T-helper 17 cell (primary cell): ENCODE results near the gene PSG4. TPM values are rescaled to one million over a fixed set of nuclear protein-coding genes. Genes with fewer than 3 reads are reported as not detected.
"Not testable (repeated sequence)": the region's sequence is repeated elsewhere in the genome, so short reads cannot be mapped to it uniquely, and the experiment has no call there.

ENCODE experiments used
- ATAC-seq: fragments of 150-1000 bp; cut with Tn5 transposase; 2 replicates; pipeline ENCODE4 v1.10.0; 2021; ENCODE audit warnings: mild to moderate bottlenecking, moderate library complexity
- DNase-seq, 3 donors: peaks; one replicate each; pipeline versions ENCODE4 v3.0.0 to v3.0.0-alpha.2; 2020 to 2021
- H3K9me3 ChIP-seq: one replicate; pipeline ENCODE4 v1.7.0; 2013; ENCODE audit warnings: low read length, mild to moderate bottlenecking; ENCODE audit not compliant: control insufficient read depth, poor library complexity, severe bottlenecking
- H3K27ac Mint-ChIP-seq: one replicate; pipeline ENCODE4 v1.8.0; 2022; ENCODE audit warnings: mild to moderate bottlenecking, moderate library complexity, mixed read lengths
- H3K27me3 Mint-ChIP-seq: one replicate; pipeline ENCODE4 v1.8.0; 2022; ENCODE audit warnings: mixed read lengths
- H3K36me3 Mint-ChIP-seq: one replicate; pipeline ENCODE4 v1.8.0; 2022; ENCODE audit warnings: low read depth, mixed read lengths
- H3K4me1 Mint-ChIP-seq: one replicate; pipeline ENCODE4 v1.8.0; 2022; ENCODE audit warnings: mild to moderate bottlenecking, mixed read lengths
- H3K4me3 Mint-ChIP-seq: one replicate; pipeline ENCODE4 v1.8.0; 2022; ENCODE audit warnings: mild to moderate bottlenecking, moderate library complexity, mixed read lengths
- total RNA-seq, 4 donors: library from RNA in 2 of 4; stranded (reverse) in 2 of 4; gene quantifications; one replicate each; pipeline ENCODE4 v1.2.3 and lab custom pipeline; 2022 to 2026

The PSG4 gene
- total RNA-seq, 2 donors from 2014 or later = 0.44 to 0.85 TPM

DNA sequence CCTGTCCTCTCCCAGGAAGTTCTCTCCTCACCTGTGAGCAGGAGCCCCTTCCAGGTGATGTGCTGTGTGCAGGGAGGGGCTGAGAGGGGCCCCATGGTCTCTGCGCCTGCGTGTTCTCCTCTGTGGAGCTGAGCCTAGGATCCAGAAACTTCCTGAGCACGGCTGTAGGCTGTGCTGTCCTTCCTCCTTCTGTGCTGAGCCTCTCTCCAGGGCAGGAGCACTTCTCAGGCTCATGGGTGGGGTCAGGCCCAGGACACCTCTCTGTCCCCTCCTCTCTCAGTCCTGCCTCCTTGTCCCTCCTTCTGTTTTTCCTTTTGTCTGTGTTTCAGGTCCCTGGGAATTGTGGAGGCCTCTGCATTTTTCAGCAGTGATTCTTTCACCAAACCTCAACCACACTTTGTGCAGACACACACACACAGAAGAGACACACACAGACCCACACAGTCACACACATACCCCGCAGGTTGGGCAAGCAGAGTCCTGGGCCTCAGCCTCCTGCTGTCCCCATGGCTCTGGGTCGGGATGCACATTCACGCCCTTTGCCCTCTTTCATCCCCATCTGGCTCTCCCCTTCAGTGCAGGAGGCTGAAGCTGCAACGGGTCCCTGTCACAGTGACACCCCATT is 19.0 kb downstream of the PSG4 start, which contains the start of gene PSG5:
PSG5 (minus strand) TSS at position 226 of the 625 bp plus-strand sequence; CDS start at position 95, 131 bp downstream.
- not testable (repeated sequence) for H3K27ac Mint-ChIP-seq, ATAC-seq, H3K9me3 ChIP-seq, DNase-seq, H3K4me1 Mint-ChIP-seq, H3K4me3 Mint-ChIP-seq, H3K36me3 Mint-ChIP-seq
- peaks cover 46% of the 10 kb centered on the region for H3K27me3 Mint-ChIP-seq

DNA sequence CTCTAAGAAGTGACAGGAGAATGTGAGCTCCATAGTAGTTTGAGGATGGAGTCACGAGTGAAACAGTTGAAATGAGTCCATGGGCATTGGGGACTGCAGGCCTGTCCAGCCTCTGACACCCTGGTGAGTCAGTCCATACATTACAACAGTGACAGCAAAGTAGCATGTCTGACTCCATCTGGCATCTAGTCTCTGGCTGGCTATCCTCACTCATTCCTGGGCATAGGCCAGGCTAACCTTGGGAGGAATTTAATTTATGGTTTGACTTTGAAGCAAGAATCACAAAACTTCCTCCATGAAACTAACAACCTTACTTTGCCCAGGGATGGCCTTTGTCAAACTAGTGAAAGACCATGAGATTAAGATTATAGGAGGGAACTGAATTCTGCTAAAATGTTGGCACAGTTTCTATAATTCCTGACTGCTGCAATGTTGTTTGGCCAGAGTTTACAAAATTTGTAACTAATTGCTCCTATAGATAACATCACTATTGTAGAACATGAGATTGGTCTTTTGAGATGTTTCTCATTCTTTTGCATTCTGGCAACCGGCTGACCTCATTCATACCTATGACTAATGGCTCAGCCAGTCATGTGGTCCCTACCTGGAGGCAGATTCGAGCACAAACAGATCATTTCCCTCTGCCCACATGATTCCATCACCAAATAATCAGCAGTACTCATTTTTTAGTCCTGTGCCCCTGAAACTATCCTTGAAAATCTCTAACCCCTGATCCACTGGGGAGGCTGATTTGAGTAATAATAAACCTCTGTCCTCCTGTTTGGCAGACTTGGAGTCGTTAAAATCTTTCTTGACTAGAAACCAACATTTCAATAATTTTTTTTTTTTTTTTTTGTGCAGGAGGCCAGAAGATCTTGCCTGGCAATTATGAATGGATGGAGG is 23.3 kb downstream of the PSG4 start:
- ATAC-seq, DNase-seq, H3K4me3 Mint-ChIP-seq, H3K4me1 Mint-ChIP-seq, H3K9me3 ChIP-seq, H3K36me3 Mint-ChIP-seq, H3K27ac Mint-ChIP-seq: not testable (repeated sequence)
- peaks cover 20% of the 10 kb centered on the region for H3K27me3 Mint-ChIP-seq

DNA sequence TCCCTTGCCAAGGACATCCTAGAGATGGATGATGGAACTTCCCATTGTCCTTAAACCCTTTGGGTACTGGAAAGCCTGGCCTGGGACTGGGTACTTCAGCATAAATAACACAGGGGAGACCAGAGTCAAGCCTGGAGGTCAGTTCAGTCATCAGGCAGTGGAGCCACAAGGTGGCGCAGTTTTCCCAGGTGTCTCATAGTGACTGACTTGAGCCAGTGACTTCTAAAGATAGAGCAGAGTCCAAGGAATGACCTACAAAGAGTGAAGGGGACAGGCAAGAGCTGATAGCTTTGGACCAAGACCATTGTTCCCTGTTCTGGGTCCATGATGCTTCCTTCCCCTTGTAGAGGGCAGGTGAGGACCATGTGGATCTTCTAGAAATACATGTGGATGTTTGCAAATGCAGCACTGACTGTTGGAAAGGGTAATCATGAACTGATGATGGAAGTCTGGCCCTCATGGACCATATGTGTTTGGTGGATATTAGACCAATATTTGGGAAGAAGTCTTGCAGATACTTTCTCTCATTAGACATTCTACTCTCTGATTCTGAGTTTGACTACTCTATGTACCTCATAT is 25.8 kb downstream of the PSG4 start:
- peaks cover 19% of the 10 kb centered on the region for H3K27me3 Mint-ChIP-seq
- H3K36me3 Mint-ChIP-seq, H3K4me3 Mint-ChIP-seq, ATAC-seq, H3K9me3 ChIP-seq, DNase-seq, H3K4me1 Mint-ChIP-seq, H3K27ac Mint-ChIP-seq: not testable (repeated sequence)

DNA sequence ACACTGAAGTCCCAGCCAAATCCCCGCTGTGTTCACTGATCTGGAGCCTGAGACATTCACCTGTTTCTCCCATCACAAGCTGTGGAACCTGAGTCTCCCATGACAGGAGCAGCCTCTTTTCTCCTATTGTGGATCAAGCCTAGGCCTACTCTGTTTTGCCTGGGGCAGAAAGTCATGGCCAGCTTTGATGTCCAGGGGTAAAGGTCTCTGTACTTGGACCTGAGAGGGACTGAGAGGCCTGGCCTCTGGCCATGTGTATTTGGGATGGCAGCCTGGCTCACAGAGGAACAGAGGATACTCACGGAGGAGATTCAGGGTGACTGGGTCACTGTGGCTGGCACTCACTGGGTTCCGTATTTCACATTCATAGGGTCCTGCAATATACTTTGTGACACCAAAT is 26.9 kb downstream of the PSG4 start:
- H3K4me1 Mint-ChIP-seq, DNase-seq, ATAC-seq, H3K9me3 ChIP-seq, H3K27ac Mint-ChIP-seq, H3K4me3 Mint-ChIP-seq, H3K36me3 Mint-ChIP-seq: not testable (repeated sequence)
- peaks cover 24% of the 10 kb centered on the region for H3K27me3 Mint-ChIP-seq

DNA sequence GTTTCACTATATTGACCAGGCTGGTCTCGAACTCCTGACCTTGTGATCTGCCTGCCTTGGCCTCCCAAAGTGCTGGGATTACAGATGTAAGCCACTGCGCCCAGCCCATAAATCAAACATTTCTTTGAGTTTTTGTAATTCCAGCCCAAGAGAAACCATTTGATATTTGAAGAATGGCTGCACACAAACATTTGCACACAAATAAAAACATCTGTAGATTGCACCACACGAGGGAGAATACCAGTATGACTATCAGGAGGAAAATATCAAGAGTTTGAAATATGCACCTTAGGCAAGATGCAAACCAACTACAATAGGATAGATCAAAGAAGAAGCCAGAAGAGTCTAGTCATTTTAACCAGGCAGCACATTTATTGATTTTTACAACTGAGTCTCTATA is 39.5 kb downstream of the PSG4 start:
- not testable (repeated sequence) for H3K4me3 Mint-ChIP-seq, H3K27ac Mint-ChIP-seq, H3K36me3 Mint-ChIP-seq, H3K4me1 Mint-ChIP-seq, H3K9me3 ChIP-seq, ATAC-seq, DNase-seq
- peaks cover 59% of the 10 kb centered on the region for H3K27me3 Mint-ChIP-seq

DNA sequence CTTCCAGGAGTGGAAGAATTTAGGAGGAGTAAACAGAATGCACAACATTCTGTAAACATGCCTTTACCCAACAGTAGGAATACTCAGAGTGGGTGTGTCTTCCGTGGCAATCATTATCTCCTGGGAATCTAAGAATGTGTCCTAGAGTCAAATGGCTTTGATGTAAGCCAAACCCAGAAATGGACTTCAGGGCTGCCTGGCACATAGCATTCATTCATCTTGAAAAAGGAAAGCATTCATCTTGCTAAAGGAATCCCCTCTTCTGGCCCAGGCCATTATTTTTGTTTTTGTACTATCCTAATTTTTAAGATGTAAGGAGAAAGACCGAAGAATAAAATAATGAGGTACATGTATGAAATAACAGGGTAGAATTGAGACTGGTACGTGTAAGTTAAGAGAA is 42.3 kb downstream of the PSG4 start:
- not testable (repeated sequence) for H3K36me3 Mint-ChIP-seq, DNase-seq, ATAC-seq, H3K4me3 Mint-ChIP-seq, H3K4me1 Mint-ChIP-seq, H3K9me3 ChIP-seq, H3K27ac Mint-ChIP-seq
- H3K27me3 Mint-ChIP-seq = peaks cover 51% of the 10 kb centered on the region

DNA sequence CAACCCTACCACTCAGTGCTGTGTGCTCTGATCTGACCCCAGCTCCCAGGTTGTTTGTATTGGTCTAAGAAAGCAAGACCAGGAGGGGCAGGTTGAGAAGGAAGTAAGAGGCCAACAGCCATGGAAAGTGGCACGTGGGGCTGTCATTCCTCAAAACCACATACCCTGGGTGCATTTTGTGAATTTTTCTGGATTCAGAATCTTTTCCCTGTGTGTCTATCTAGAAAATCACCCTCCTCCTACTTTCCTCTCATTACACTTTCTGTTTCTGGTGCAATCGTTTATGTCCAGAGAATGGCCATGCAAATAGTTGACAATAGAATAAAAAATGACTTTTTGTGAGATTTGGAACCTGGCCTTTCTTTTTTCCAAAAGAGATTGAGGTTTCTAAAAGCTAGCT is 43.2 kb downstream of the PSG4 start:
- H3K27me3 Mint-ChIP-seq = peaks cover 51% of the 10 kb centered on the region
- not testable (repeated sequence) for H3K36me3 Mint-ChIP-seq, H3K27ac Mint-ChIP-seq, H3K9me3 ChIP-seq, H3K4me1 Mint-ChIP-seq, ATAC-seq, H3K4me3 Mint-ChIP-seq, DNase-seq

DNA sequence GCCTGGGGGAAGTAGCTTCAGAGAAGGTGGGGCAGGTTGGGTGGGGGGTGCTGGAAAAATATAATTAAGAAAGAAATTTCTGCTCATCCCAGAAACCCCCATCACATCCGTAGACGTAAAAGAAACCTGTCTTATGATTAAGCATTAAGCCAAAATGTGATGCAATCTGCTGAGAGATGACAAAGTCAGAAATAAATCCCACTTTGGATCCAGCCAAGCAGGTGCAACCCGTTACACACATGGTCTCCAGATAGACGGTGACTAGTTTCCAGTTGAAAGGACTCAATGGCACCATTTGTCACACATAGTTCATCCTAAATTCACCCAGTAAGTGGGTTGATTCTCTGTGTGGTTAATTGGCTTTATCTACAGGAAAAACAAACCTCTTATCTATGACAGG is 53.2 kb downstream of the PSG4 start:
- H3K4me3 Mint-ChIP-seq = no peak overlapping the region
- H3K27me3 Mint-ChIP-seq = peaks cover 9% of the 10 kb centered on the region
- DNase-seq (no peak), ATAC-seq (no peak)
- no peaks in the 10 kb centered on the region for H3K9me3 ChIP-seq
- no peaks in the 10 kb centered on the region for H3K36me3 Mint-ChIP-seq
- no peaks in the 10 kb centered on the region for H3K4me1 Mint-ChIP-seq
- no peak overlapping the region for H3K27ac Mint-ChIP-seq

DNA sequence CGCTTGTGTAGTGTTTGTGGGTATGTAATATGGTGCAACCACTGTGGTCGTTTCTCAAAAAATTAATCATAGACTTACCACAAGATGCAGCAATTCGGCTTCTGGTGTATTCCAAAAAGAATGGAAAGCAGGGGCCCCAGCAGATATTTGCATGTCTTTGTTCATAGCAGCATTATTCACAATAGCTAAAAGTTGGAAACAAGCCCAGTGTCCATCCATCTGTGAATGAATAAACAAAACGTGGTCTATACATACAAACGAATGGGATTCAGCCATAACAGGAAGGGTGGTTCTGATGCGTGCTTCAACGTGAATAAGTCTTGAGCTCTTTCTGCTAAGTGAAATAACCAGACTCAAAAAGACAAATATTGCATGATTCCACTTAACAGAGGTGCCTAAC is 55.6 kb downstream of the PSG4 start:
- H3K4me3 Mint-ChIP-seq, ATAC-seq, H3K4me1 Mint-ChIP-seq: not testable (repeated sequence)

DNA sequence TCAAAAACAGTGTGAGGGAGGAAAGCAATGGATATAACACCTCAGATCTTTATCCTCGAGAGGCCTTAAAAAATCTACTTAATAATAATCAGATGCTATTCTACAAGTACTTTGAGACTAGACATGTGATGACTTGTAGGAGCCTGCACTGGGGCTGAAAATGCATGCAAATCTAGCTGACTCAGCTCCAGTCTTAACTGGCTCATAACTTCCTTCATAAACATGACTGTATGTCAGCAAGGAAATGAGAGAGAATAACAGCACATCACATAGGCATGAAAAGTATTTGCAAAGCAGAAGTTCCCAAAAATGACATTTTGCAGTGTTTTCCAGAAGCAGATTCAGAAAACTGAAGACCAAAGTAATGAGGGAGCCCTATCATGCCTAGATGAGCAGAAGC is 57.2 kb downstream of the PSG4 start:
- DNase-seq (no peak), ATAC-seq (no peak)
- H3K9me3 ChIP-seq = no peaks in the 10 kb centered on the region
- Mint-ChIP-seq H3K4me1 (no peaks in the 10 kb centered on the region), H3K4me3 (no peak overlapping the region), H3K27me3 (peaks cover 16% of the 10 kb centered on the region), H3K36me3 (no peaks in the 10 kb centered on the region), H3K27ac (no peak overlapping the region)

More for the DNA sequence above, 55.6 kb downstream of the PSG4 start:
- not testable (repeated sequence) for H3K27ac Mint-ChIP-seq, DNase-seq, H3K9me3 ChIP-seq, H3K36me3 Mint-ChIP-seq
- H3K27me3 Mint-ChIP-seq = peaks cover 16% of the 10 kb centered on the region

Other genes with a start within 250 kb of the PSG4 start
- gene PSG11, start 179.2 kb downstream of the PSG4 start, total RNA-seq = under 1 TPM; 0.29 to 0.37 TPM
- under 1 TPM in 1 of 2 donors, not detected in 1; 0.17 TPM for gene PSG2, start 122.9 kb downstream of the PSG4 start, total RNA-seq
- under 1 TPM in 1 of 2 donors, not detected in 1; 0.30 TPM for gene PSG5, start 19.1 kb downstream of the PSG4 start, total RNA-seq
- under 1 TPM; 0.15 to 0.23 TPM for gene PSG9, start 63.9 kb upstream of the PSG4 start, total RNA-seq
- not detected for gene CD177, start 148.0 kb upstream of the PSG4 start, total RNA-seq
- gene TEX101, start 209.3 kb upstream of the PSG4 start, total RNA-seq = not detected